Measurements from ENCODE around the gene TIMMDC1. TPM values are rescaled to one million over a fixed set of nuclear protein-coding genes. Genes with fewer than 3 reads are reported as not detected.

TIMMDC1 gene
- total and polyA plus RNA-seq, 11 donors = 78.6 to 297 (median 213) TPM

- Histone ChIP-seq H3K4me3 (no peak overlapping the region), H3K27ac (no peak overlapping the region), H3K9me3 (no peaks in the 10 kb centered on the region), H3K27me3 (no peaks in the 10 kb centered on the region), H3K36me3 (peaks cover 0 to 39% (median 21%) of the 10 kb centered on the region in 9 donors), H3K4me1 (peaks cover 0 to 15% (median 0%) of the 10 kb centered on the region in 12 donors)
- TF ChIP-seq POLR2A (IDR thresholded peaks at IDR 0.05) = no peak
- no peak for TF ChIP-seq CTCF (IDR thresholded peaks at IDR 0.05)
- WGBS, 4 donors = 95 to 98% (median 97%) methylated on average over 5 of the region's 5 CpGs
- DNase-seq (no peak), ATAC-seq (no peak)
- intact Hi-C loops (cut with DNase I) = loop anchor here in 6 of 10 donors (5.0 to 10.0 kb wide), 5 partner anchors 110 to 157 kb away; partner anchors contain the start of gene COX17 (in 2 of the 6)
Measured at GRCh38 chr3:119527714-119528113, 29.4 kb downstream of the TIMMDC1 start.

DNA sequence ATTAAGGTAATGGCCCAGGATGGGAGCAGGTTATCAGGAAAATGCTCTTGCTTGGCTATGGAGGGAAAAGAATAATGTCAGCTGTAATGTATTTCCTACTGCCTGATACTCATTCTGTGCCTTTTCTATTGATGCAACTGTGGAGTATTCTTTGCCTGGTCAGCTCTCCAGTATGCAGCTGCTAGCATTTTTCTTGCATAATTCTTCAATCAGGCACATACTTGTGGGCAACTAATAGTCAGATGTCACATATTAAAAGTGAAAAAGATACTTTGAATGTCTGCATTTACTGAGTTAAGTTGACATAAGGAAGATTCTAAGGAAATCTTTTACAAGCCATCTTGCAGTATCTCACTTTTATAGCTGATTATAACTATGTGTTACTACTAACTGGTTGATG lies 31.5 kb downstream of the TIMMDC1 start:
- Histone ChIP-seq H3K27ac (no peak overlapping the region), H3K27me3 (no peaks in the 10 kb centered on the region), H3K36me3 (peaks cover 0 to 18% (median 0%) of the 10 kb centered on the region in 9 donors), H3K4me3 (no peak overlapping the region), H3K9me3 (no peaks in the 10 kb centered on the region), H3K4me1 (peaks cover 0 to 5% (median 0%) of the 10 kb centered on the region in 12 donors)
- no peak for ATAC-seq
- TF ChIP-seq POLR2A (IDR thresholded peaks at IDR 0.05) (no peak), CTCF (IDR thresholded peaks at IDR 0.05) (no peak)
- DNase-seq = no peak
- intact Hi-C loops (cut with DNase I) = loop anchor here in 6 of 10 donors (5.0 to 10.0 kb wide), 5 partner anchors 107 to 155 kb away; partner anchors contain the start of gene COX17 (in 2 of the 6)

GRCh38 chr3:119530456-119530855 lies 32.1 kb downstream of the TIMMDC1 start:
- H3K27ac ChIP-seq = no peak overlapping the region
- no peaks in the 10 kb centered on the region for H3K9me3 ChIP-seq
- intact Hi-C loops (cut with DNase I) = no loop called here
- DNase-seq (no peak), ATAC-seq (no peak)
- H3K4me3 ChIP-seq = no peak overlapping the region
- 74 to 86% (median 82%) methylated on average over 2 of the region's 2 CpGs for WGBS, 4 donors
- no peaks in the 10 kb centered on the region for H3K4me1 ChIP-seq
- H3K27me3 ChIP-seq = no peaks in the 10 kb centered on the region
- H3K36me3 ChIP-seq = peaks cover 0 to 14% (median 0%) of the 10 kb centered on the region in 9 donors
- no peak for TF ChIP-seq CTCF (IDR thresholded peaks at IDR 0.05)

DNA sequence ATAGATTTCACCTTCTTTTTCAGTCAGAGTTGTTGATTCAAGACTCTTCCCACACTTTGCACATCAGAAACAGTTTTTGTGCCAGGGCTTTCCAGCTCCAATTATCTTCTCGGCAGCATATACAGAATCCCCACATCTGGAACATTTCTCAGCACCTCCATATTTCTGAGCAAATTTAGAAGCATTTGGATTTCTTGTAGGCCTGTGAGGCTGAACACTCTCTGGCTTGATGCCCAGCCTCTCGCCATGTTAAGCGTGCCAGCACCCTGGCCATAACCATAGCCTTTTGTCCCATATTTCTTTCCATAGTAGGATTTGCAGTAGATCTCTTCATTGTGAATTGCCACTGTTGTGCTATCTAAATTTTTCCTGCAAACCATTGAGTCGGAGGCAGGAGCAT lies 32.8 kb downstream of the TIMMDC1 start:
- DNase-seq = no peak
- intact Hi-C loops (cut with DNase I) = no loop called here
- H3K36me3 ChIP-seq = peaks cover 0 to 7% (median 0%) of the 10 kb centered on the region in 9 donors
- 89 to 97% (median 92%) methylated on average over 4 of the region's 4 CpGs for WGBS, 4 donors
- no peak for ATAC-seq
- no peaks in the 10 kb centered on the region for H3K27me3 ChIP-seq
- no peaks in the 10 kb centered on the region for H3K9me3 ChIP-seq
- H3K27ac ChIP-seq = no peak overlapping the region
- no peak overlapping the region for H3K4me3 ChIP-seq
- no peak for TF ChIP-seq POLR2A (IDR thresholded peaks at IDR 0.05)
- no peak for TF ChIP-seq CTCF (IDR thresholded peaks at IDR 0.05)
- no peaks in the 10 kb centered on the region for H3K4me1 ChIP-seq
